GM12872 (cell line): Measurements from ENCODE around the gene CCDC50.

Experiments
- TF ChIP-seq, protein P1 (sequence below): IDR thresholded peaks from 3 replicates; pipeline ENCODE4 v1.5.1; 2011; ENCODE audit warnings: low read depth, mild to moderate bottlenecking, low read length, moderate library complexity; ENCODE audit not compliant: insufficient read depth

CCDC50 gene

GRCh38 chr3:191381303-191381702 lies 52.1 kb downstream of the CCDC50 start:
- TF ChIP-seq, protein P1, sequence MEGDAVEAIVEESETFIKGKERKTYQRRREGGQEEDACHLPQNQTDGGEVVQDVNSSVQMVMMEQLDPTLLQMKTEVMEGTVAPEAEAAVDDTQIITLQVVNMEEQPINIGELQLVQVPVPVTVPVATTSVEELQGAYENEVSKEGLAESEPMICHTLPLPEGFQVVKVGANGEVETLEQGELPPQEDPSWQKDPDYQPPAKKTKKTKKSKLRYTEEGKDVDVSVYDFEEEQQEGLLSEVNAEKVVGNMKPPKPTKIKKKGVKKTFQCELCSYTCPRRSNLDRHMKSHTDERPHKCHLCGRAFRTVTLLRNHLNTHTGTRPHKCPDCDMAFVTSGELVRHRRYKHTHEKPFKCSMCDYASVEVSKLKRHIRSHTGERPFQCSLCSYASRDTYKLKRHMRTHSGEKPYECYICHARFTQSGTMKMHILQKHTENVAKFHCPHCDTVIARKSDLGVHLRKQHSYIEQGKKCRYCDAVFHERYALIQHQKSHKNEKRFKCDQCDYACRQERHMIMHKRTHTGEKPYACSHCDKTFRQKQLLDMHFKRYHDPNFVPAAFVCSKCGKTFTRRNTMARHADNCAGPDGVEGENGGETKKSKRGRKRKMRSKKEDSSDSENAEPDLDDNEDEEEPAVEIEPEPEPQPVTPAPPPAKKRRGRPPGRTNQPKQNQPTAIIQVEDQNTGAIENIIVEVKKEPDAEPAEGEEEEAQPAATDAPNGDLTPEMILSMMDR, result no peak

DNA sequence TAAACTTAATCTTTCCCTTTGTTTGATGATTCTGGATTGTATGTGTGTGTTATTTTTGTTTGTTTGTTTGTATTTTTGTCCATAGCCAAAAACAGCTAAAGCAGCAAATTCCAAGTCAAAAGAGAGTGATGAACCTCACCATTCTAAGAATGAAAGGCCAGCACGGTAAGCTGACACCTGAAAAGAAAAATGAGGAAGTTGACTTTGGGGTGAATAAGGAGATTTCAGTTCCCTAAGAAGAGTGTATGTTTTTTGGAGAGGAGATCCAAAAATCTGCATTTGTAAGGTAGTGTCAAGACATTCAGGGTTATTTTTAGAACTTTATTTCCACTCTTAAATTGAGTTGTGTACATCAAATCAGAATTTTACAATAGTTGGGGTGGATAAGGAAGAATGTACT lies 53.5 kb downstream of the CCDC50 start:
- TF ChIP-seq, protein P1, result no peak

GRCh38 chr3:191383124-191383523 lies 53.9 kb downstream of the CCDC50 start:
- TF ChIP-seq, protein P1, result no peak

DNA sequence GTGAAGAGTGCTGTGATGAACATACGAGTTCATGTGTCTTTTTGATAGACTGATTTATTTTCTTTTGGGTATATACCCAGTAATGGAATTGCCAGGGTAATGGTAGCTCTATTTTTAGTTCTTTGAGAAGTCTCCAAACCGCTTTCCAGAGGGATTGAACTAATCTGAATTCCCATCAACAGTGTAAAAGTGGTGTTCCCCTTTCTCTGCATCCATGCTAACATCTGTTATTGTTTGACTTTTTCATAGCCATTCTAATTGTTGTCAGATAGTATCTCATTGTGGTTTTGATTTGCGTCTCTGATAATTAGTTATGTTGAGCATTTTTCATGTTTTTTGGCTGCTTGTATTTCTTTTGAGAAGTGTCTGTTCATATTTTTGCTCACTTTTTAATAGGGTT lies 55.9 kb downstream of the CCDC50 start:
- TF ChIP-seq, protein P1, result no peak

DNA sequence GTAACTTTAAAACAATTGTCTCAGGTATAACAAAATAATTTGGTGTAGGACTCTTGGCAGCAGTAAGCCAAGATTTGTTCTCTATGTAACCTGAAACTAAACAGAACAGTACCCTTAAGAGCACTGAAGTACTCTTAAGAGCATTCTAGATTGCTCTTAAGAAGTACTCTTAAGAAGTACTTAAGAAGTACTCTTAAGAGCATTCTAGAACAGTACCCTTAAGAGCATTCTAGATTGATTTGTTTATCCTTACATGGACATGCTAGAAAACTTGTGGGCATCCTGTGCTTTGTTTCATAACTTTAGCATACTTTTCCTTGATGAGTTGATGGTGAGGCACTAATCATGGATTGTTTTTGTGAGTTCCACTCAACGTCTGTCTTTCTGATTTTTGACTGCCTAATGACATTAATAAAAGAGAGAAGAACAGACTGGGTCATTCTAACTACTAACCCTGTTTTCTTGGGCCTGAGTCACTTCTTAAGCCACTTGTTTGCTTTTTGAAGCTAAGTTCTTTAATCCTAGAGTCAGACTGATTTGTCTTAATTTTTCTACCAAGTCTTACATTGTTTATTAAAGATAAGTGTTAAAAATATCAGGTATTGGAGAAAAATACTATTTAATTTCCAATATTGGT lies 58.4 kb downstream of the CCDC50 start:
- TF ChIP-seq, protein P1, result no peak

GRCh38 chr3:191388823-191389222 lies 59.6 kb downstream of the CCDC50 start:
- TF ChIP-seq, protein P1, result no peak; the same call in 2 of the 3 replicates

GRCh38 chr3:191390580-191390979 lies 61.4 kb downstream of the CCDC50 start:
- TF ChIP-seq, protein P1, result no peak
